GM21528 (cell line): Measurements from ENCODE around the gene CCDC85B.

Experiments
- ATAC-seq: cut with Tn5 transposase; IDR thresholded peaks from one replicate; pipeline ENCODE4 v1.9.1; 2021; ENCODE audit warnings: mild to moderate bottlenecking, moderate library complexity; ENCODE audit not compliant: unreplicated experiment, low FRiP score

Gene CCDC85B

DNA sequence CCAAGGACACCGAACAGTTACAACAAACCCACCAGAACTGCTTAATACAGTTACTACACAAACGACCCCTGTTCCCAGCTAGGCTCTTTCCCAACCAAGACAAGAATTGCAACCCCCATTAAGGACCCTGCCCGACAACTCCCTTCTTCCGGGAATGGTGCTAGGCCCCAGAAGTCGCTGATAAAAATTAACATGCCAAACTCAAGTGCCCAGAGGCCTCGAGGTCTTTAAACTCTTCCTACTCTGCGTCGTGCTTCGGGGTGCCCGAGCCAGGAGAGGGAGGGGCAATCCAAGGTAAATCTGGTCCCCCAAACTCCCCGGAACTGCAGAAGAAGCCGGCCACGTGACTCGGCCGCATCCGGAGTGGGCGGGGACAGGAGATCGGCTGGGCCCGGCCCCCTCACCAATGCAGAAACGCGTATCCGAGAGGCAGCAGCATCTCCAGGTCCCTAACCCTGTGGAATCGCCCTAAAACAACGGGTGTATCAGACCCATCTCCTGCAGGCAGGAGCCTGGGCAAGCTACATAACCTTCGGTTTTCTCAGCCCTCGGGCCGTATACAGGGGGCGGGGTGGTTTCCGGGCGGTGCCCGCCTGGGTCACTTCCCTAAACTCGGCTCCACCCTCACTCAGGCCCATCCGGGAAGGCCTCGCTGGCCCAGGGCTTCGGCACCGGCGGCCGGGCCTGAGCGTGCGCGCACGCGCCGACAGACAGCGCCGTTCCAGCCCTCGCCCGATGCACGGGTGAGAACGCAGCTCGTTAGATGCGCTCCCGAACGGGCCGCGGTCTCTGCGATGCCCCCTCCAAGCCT is 33.6 kb upstream of the CCDC85B start:
- peak; percentile 32 for ATAC-seq

DNA sequence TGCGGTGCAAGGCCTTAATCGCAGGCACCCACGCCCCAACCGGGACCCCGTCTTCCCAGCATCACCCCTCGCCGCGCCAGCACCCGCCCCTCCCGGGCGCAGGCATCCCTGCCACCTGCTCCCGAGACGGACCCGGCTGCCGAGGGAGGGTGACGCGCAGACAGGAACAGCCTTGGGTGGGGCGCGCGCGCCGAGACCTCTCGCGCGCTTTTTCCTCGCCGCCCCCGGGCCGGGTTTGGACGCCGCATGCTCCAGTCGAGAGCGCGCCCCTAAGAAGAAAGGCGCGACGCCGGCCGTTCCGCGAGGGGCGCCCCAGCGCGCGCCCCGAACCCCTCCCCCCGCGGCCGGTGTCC is 33.0 kb upstream of the CCDC85B start:
- ATAC-seq, result peak; percentile 3

DNA sequence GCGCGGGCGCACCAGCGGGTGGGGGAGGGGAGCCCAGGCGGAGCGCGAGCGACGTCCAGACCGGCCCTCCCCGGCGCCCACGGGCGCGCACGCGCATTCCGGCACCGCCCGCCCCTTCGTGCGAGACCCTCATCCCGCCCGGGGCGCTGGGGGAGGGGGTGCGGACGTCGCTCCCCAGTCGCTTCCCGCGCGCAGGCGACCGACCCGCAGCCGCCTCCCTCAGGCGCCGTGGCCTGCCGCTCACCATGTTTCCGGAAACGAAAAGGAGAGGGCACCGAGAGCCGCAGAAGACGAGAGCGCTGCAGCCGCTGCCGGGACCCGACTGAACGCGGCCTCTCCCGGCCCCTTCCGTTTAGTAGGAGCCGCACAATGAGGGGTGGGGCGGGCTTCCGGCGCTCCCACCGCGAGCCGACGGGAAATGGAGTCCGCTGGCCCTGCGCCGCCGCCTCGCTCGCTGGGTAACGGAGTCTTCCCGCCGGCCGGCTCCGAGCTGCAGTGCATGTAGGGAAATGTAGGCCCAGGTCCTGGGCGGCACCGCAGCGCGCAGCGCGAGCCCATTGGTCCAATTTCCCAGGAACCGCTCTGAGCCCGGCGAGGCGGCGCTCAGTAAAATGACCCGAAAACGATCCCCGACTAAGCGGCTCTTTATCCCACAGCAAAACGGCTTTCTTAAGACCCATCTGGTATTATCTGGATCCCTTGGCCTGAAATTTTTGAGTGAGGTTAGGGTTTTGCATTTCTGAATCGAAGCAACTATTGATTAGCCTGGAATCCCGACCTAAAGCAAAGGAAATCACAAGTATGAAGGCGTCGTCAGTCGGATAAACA is 32.4 kb upstream of the CCDC85B start, which contains the start of gene CFL1:
TSS of gene CFL1 (minus strand) at position 328 of the 828 bp plus-strand sequence. CDS start at position 247, 81 bp downstream.
- peak; percentile 46 for ATAC-seq

GRCh38 chr11:65858681-65859087 is 31.8 kb upstream of the CCDC85B start:
- no peak for ATAC-seq

DNA sequence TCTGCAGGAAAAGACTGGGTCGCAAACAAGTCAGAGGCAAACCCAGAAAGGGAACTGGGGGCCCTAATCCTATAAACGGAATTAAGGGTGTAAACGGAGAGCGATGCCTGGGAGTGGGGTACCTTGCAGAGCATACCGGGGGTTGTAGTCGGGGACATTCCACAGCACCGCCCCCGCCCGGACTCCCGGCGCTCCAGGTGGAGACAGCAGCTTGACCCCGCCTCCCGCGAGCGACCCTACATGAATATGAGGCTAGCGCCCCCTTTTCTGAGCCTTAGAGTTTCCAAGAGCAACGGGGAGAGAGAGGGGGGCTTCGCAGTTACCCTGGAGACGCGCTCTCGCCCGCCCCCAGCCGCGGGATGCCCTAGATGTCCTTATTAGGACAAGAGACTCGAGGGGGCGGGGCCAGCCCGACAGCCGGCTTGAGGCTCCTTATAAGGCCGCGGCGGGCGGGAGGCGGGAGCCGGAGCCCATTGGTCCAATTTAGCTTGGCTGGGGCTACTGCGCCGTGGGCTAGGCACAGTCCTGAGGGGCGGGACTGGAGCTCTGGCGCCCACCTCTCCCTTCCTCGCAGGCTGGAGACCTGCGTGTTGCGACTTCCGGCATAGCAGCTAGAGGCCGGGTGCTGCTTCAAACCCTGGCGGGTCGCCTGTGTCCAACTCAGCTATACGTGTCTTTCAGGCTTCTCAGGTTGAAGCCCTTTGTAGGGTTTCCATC is 31.2 kb upstream of the CCDC85B start:
- ATAC-seq, result peak; percentile 51

- no peak for ATAC-seq
Observed at GRCh38 chr11:65859812-65860277, 30.6 kb upstream of the CCDC85B start.

- no peak for ATAC-seq
Observed at GRCh38 chr11:65860278-65861164, 30.0 kb upstream of the CCDC85B start, which contains the start of gene MUS81. MUS81 (plus strand) TSS chr11:65860433; CDS start chr11:65860754, 321 bp downstream.

DNA sequence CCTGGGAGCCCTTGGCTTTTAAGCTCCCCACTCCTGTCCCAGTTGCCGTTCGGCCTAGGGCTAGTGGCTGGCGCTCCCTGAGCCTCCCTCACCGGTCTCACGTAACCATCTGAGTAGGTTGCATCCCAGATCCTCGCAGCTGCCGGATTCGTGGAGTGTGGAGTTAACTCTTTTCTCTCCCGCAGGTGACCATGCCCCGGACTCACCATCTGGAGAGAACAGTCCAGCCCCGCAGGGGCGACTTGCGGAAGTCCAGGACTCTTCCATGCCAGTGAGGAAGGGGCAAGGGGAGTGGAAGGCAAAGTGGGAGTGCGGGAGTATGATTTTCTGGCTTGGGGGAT is 29.3 kb upstream of the CCDC85B start:
- ATAC-seq, result no peak

DNA sequence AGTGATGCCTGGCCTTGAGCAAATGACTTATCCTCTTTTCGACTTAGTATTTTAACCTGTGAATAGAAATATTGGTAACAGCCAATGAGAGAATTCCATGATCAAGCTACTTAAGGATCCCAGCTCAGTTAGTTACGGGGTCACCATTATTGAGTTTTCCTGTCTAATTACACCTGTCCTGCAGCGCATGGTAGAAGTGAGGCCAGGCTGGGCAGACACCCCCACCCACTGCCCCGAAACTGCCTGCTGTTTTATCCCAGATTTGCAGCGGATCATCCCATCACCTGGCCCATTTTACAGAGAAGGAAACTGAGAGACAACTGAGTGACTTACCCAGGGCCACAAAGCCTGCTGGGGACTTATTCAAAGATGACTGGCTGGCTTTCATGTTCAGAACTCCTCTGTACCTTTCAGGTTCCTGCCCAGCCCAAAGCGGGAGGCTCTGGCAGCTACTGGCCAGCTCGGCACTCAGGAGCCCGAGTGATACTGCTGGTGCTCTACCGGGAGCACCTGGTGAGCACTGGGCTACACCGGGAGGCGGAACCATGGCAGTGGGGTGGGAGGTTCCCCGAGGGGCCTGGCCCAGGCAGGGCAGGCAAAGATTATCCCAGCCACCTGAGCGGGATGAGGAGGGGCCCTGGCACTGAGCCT is 28.8 kb upstream of the CCDC85B start:
- no peak for ATAC-seq

DNA sequence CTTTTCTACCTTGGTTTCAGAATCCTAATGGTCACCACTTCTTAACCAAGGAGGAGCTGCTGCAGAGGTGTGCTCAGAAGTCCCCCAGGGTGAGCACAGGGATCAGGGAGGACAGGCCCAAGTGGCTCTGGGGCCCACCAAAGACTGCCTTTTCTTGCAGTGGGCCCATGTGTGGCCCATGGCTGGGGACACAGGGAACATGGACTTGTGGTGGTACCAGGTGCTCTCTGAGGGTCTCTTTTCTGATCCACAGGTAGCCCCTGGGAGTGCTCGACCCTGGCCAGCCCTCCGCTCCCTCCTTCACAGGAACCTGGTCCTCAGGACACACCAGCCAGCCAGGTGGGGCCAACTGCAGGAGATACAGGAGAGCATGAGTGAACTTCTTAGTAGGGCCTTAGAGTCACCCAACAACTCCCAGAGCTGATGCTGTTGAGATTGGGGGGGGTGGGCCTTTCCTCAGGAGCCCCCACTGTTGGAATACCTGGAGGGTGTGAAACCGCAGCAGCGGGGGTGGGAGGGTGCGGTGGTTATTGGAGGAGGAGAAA is 28.2 kb upstream of the CCDC85B start:
- no peak for ATAC-seq

- no peak for ATAC-seq
Observed at GRCh38 chr11:65862941-65863888, 27.3 kb upstream of the CCDC85B start.

DNA sequence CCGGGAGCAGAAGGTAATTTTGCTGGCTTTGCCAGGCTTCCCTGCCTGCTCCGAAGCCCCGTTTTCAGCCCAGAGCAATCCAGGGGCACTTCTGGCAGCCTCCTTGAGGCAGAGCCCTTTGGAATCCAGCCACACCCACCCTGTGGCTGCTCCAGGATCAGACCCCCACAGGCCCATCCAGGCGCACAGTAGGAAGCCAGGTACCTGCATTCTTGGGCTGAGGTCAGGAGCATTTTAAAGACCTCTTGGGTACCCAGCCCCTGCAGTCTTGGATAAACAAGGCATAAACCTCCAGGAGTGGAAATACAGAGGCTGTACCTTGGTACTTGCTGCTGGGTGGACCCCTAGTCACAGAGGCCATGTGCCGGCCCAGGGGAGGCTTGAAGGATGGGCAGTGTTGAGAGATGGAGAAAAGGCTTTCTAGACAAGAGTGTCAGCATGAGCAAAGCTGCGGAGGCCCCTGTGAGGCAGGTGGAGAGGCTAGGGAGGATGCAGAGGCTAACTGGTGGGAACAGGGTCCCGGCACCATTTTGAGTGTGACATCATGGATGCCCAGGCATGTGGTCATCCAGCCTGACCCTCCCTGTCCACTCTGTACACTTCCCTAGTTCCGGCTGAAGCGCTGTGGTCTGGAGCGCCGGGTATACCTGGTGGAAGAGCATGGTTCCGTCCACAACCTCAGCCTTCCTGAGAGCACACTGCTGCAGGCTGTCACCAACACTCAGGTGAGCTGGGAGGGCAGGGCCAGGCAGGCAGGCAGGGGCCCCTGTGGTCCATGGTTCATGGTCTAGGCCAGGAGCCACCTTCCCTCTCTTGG is 26.4 kb upstream of the CCDC85B start:
- no peak for ATAC-seq

DNA sequence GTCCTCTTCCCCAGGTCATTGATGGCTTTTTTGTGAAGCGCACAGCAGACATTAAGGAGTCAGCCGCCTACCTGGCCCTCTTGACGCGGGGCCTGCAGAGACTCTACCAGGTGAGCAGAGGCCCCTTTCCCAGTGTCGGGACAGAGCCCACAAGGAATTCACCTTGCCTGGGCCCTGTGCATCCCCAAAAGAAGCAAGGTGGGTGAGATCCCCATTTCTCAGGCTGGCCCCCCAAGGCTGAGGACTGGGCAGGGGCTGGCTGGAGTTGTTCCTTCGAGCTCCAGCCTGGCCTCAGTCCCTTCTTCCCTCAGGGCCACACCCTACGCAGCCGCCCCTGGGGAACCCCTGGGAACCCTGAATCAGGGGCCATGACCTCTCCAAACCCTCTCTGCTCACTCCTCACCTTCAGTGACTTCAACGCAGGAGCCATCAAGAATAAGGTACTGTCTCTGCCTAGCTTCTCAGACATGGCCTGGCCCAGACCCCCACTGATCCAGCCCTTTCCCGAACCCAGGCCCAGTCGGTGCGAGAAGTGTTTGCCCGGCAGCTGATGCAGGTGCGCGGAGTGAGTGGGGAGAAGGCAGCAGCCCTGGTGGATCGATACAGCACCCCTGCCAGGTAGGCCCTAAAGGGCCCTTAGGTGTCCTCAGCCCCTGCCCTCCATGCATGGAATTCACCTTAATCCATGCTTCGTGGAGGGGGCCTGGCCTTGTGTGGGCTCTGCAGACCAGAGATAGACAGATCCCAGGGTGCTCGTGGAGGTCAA is 25.6 kb upstream of the CCDC85B start:
- no peak for ATAC-seq

DNA sequence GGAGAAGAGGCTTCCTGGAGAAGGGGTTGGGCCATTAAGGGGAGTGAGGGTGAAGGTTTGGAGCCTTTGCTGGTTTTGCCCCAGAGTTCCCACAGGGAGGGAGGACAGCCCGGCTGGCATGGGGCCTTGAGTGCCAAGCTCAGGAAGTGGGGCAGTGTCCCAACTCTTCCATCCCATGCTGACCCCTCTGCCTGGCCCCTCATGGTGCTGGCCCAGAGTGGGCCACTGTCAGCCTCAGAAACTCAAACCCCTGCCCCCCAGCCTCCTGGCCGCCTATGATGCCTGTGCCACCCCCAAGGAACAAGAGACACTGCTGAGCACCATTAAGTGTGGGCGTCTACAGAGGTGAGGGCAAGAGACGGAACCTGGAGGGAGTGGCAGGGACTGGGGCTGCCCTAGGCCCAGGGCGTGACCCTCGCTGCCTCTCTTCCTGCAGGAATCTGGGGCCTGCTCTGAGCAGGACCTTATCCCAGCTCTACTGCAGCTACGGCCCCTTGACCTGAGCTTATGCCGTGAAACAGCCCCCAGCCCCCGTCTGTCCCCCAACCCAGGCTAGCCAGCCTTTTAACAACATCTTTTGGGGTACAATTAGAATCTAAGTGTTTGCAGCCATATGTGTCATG is 24.8 kb upstream of the CCDC85B start:
- no peak for ATAC-seq

DNA sequence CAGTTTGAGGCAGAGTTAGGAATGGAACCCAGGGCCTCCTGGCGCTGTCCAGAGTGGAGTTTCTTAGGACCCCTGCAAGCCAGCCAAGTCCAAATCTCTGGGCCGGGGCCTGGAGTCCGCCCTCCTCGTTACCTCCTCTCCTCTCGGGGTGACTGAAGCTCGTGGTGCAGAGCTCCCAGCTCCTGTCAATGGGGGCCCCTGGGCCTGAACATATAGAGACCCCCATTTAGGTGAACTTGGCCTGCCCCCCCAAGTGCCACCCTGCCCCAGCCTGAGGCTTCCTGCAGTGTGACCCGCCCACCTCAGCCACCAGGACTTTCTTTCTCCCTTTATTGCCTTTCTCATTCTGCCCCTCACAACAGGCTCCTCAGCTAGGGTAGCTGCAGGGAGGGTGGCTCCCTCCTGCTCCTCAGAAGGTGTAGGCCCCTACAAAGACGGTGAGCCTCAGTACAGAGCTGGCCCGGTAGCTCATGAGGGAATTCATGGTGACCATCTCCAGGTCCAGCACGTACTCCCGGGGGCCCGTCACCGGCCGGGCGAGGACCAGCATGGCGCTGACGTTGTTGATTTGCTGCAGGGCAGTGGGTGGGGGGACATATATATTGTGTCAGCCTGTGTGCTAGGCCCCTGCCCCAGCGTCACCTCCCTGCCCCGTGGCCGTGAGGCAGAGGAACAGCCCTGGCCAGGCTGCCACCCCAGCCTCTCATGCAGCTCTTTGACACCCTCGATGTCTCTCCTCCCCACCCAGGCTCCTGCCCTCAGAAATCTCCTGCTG is 23.8 kb upstream of the CCDC85B start:
- no peak for ATAC-seq
